ENCODE data around the gene ATP6AP2. TPM values are rescaled to one million over a fixed set of nuclear protein-coding genes. Genes with fewer than 3 reads are reported as not detected.

ATP6AP2 gene
- total and polyA plus RNA-seq, 9 of the 15 experiments (the other 6 are each of a cell fraction or from before 2014, with no cell fraction given), result 23.3 to 131 (median 41.9) TPM

GRCh38 chrX:40628506-40628905 lies 47.7 kb downstream of the ATP6AP2 start:
- TF ChIP-seq RAD51 (IDR thresholded peaks at IDR 0.05; ENCODE audit: borderline replicate concordance, low read depth) (no peak), TGIF2 (CRISPR knock-in tag; IDR thresholded peaks at IDR 0.05) (no peak), CEBPB (tag; IDR thresholded peaks at IDR 0.05) (0 out of 2 replicates have a peak, but pooled peaks have one; percentile 47), CEBPG (CRISPR knock-in tag; IDR thresholded peaks at IDR 0.05) (no peak), CEBPG (tag; conservative IDR thresholded peaks at IDR 0.05 in 1 of 2, IDR thresholded peaks at IDR 0.05 in 1 of 2) (0 out of 4 replicates have a peak, but pooled peaks have one; percentile 22 to 26)
- no peaks in the 10 kb centered on the region for H3K27me3 ChIP-seq (ENCODE audit: control insufficient read depth in 2 of 2, insufficient read depth in 2 of 2, low read length in 2 of 2)
- DNase-seq (ENCODE audit: extremely low read depth in 1 of 4, low spot score in 3 of 4) (no peak), ATAC-seq (no peak), FAIRE-seq (no peak)
- no peak overlapping the region for H3K9ac ChIP-seq (ENCODE audit: insufficient read depth in 1 of 2, low read depth in 2 of 2, low read length in 2 of 2)
- BruUV-seq (replicated peaks), result no TSS peak
- no peaks in the 10 kb centered on the region for H3K4me1 ChIP-seq (replicated peaks in 1 of 2; ENCODE audit: control insufficient read depth in 2 of 2, insufficient read depth in 2 of 2, low read length in 2 of 2)
- no peak overlapping the region for H3K4me3 ChIP-seq
- 90% methylated on average over 5 of the region's 5 CpGs for WGBS (ENCODE audit: insufficient coverage, low coverage, missing lambda C conversion rate)
- H3K79me2 ChIP-seq (ENCODE audit: control insufficient read depth, insufficient read depth, low read length), result no peaks in the 10 kb centered on the region
- ChIA-PET CTCF (ENCODE audit: low intra/inter-chr PET ratio) (no interaction called here), POLR2A (interaction anchor here (1.1 kb wide), 1 partner anchor 57 kb away, joined by 5 read pairs; no protein-coding TSS in a partner anchor)
- H3K4me2 ChIP-seq (ENCODE audit: insufficient read depth, low read length), result no peak overlapping the region
- intact Hi-C loops (cut with micrococcal nuclease) (no loop called here), in situ Hi-C loops (cut with MboI) (no loop called here)
- H3K27ac ChIP-seq (ENCODE audit: extremely low read depth, low read depth, low read length), result no peak overlapping the region
- H3K9me3 ChIP-seq (replicated peaks; ENCODE audit: control insufficient read depth, insufficient read depth, low read depth, low read length), result no peaks in the 10 kb centered on the region
- peaks cover 41% of the 10 kb centered on the region; the same call in 2 of the 3 replicates for H3K36me3 ChIP-seq (ENCODE audit: control insufficient read depth, insufficient read depth, low read length)
- H3K9me1 ChIP-seq (ENCODE audit: control insufficient read depth, insufficient read depth, low read length), result no peaks in the 10 kb centered on the region
- no peaks in the 10 kb centered on the region for H4K20me1 ChIP-seq (replicated peaks; ENCODE audit: control insufficient read depth, insufficient read depth, low read length)
- H2AFZ ChIP-seq (ENCODE audit: low read depth, low read length), result no peak overlapping the region

- Histone ChIP-seq H3K4me2 (ENCODE audit: insufficient read depth, low read length) (no peak overlapping the region), H3K27ac (ENCODE audit: extremely low read depth, low read depth, low read length) (no peak overlapping the region), H3K9me3 (replicated peaks; ENCODE audit: control insufficient read depth, insufficient read depth, low read depth, low read length) (no peaks in the 10 kb centered on the region), H3K4me3 (no peak overlapping the region), H3K9ac (ENCODE audit: insufficient read depth in 1 of 2, low read depth in 2 of 2, low read length in 2 of 2) (no peak overlapping the region), H3K79me2 (ENCODE audit: control insufficient read depth, insufficient read depth, low read length) (no peaks in the 10 kb centered on the region), H3K36me3 (ENCODE audit: control insufficient read depth, insufficient read depth, low read length) (peaks cover 75% of the 10 kb centered on the region; the same call in 2 of the 3 replicates), H2AFZ (ENCODE audit: low read depth, low read length) (no peak overlapping the region), H4K20me1 (replicated peaks; ENCODE audit: control insufficient read depth, insufficient read depth, low read length) (no peaks in the 10 kb centered on the region), H3K27me3 (ENCODE audit: control insufficient read depth in 2 of 2, insufficient read depth in 2 of 2, low read length in 2 of 2) (no peaks in the 10 kb centered on the region), H3K4me1 (replicated peaks in 1 of 2; ENCODE audit: control insufficient read depth in 2 of 2, insufficient read depth in 2 of 2, low read length in 2 of 2) (no peaks in the 10 kb centered on the region), H3K9me1 (ENCODE audit: control insufficient read depth, insufficient read depth, low read length) (no peaks in the 10 kb centered on the region)
- TF ChIP-seq ZNF121 (CRISPR knock-in tag; conservative IDR thresholded peaks at IDR 0.05), result no peak
- TF ChIP-seq TCF15 (CRISPR knock-in tag; IDR thresholded peaks at IDR 0.05), result no peak
- TF ChIP-seq SREBF2 (CRISPR knock-in tag; IDR thresholded peaks at IDR 0.05), result no peak
- no peak for TF ChIP-seq CCNT2 (IDR thresholded peaks at IDR 0.05; ENCODE audit: borderline replicate concordance, extremely low read depth, insufficient read length, low read depth, low read length)
- TF ChIP-seq NFIC (IDR thresholded peaks at IDR 0.05), result no peak
- no peak for TF ChIP-seq ZNF431 (CRISPR knock-in tag; IDR thresholded peaks at IDR 0.05)
- ATAC-seq, result no peak
- intact Hi-C loops (cut with micrococcal nuclease) (no loop called here), in situ Hi-C loops (cut with MboI) (no loop called here)
- 96% methylated on average over 4 of the region's 4 CpGs for WGBS (ENCODE audit: insufficient coverage, low coverage, missing lambda C conversion rate)
- no TSS peak for BruUV-seq (replicated peaks)
- CTCF ChIA-PET (ENCODE audit: low intra/inter-chr PET ratio), result no interaction called here
- no peak for DNase-seq (ENCODE audit: extremely low read depth in 1 of 4, low spot score in 3 of 4)
- POLR2A ChIA-PET, result no interaction called here
- FAIRE-seq, result no peak
Observed at GRCh38 chrX:40632199-40632598, 51.4 kb downstream of the ATP6AP2 start.
